Measurements from ENCODE around the gene RPS27L. TPM values are rescaled to one million over a fixed set of nuclear protein-coding genes. Genes with fewer than 3 reads are reported as not detected.

Gene RPS27L
- total RNA-seq, 1 experiment from 2014 or later, result 135 TPM

DNA sequence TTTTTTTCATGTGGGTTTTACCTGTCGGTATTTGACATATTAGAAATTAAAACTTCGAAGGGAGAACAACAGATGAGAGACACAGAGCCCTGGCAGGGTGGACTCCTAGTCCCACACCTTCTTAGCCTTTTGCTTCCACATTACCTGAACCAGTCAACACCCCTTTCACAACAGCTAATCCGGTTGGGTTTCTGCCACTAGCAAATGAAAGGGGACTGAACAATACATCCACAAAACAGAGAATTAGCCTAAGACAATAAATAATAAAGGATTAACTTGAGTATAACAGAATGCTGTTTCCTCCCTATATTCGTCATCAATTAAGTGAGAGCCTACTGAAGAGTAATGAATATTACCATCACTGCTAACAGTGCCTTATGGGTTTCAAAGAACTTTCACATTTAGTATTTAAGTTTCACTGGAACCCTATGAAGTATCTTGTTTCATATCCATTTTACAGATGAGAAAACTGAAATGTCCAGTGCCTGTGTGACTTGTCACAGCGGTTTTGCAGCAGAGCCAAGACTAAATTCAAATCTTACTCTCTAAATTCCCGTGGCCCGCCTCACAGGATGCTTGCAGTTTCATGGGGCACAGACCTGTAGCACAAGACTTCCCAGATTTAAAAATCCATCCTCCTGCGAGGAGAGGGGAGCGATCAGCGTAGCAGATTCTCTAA is 31.1 kb upstream of the RPS27L start:
- no peak for DNase-seq (ENCODE audit: low spot score)

DNA sequence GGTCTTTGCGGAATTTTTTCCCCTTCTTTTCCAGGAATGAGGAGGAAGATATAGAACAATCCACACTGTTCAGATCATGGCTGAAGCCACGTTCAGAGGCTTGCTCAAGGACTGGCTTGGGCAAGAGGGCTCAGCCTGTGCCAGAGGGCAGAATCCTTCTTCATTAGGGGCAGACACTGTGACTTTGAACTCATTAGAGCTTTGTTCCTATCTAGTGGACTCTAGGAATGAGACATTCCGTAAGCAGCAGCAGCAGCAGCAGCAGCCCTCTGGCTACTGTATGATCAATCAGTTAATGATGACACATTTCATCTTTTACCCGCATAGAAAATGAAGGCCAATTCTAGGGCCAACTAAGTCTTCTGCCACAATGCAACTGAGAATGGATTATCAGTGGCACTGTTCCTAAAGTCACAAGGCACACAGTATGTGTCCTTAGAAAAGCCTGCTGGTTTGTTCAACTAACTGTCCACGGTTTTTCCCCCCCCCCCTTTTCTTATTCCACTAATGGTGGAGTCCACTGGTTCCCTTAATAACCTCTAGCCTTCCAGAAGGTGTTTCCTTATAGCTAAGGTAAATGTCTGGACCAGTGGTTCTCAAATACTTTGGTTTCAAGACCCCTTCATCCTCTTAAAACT is 30.4 kb upstream of the RPS27L start:
- no peak for DNase-seq (ENCODE audit: low spot score)

DNA sequence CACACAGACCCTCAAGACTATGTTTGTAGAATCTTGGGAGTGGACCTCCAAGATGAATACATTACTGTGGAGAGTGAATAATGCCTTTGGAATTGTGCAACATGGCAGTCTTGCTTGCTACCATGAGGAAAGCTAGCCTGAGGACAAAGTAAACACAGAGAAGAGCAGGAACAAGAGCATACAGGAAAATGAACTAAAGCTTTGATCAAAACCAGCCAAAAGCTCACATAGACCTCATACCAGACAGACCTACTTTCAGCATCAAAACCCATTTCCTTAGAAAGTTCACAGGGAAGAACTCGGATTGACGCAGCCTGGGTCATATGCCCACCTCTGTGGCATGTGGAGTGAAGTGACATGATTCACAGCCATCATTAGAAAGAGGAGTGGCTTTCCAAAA is 28.8 kb upstream of the RPS27L start:
- DNase-seq (ENCODE audit: low spot score), result no peak

DNA sequence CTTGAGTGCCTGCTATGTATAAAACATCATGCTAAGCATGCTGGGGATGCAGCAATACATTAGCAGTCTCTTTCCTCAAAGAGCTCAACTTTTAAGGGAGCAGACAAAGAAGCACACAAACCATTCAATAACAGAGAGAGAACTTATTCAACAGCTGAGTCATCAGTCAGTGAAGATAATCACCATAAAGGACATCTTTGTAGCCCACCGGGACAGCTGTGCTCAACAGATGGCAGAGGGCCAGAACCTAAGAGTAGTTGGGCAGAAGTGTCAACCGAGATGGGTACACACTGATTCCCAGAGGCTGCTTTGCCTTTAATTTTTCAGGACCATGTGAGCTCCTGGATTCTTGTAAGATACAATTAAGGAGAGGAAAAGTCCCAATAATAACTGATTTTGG is 27.9 kb upstream of the RPS27L start:
- no peak for DNase-seq (ENCODE audit: low spot score)

DNA sequence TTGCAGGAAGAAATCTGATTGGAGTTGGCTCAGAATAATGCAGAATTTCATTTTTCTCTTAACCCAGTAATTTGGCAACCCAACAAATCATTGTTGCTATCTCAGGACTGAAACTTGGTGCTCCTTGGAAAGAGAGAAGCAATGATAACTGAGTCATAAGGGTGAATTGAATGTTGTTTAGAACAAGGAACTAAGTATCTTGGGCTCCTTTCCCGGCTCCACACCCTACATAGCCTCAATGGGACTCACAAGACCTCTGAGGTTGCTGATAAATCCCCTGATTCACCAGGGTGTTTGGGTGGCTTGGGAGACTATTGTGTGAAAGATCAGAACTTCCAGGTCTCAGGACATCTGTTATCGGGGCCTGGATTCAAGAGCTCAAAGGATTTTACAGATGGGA is 24.4 kb upstream of the RPS27L start:
- DNase-seq (ENCODE audit: low spot score), result no peak

DNA sequence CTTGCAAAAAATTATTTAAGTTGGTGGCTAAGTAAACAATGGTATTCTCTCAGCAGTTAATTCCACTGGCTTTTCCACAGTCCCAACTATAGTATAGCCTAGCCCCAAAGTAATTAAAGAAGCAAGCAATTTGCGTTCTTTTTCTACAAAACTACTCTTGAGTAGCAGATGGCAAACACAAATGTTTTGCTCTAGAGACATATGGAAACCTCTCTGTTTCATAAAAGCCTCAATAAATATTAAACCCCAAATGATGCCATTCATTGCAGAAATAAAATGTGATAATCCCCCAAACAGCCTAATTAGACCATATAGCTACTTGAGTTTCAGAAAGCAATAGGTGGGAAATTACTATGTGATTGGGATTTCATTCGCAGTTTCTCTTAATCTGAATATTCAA is 23.5 kb upstream of the RPS27L start:
- no peak for DNase-seq (ENCODE audit: low spot score)

DNA sequence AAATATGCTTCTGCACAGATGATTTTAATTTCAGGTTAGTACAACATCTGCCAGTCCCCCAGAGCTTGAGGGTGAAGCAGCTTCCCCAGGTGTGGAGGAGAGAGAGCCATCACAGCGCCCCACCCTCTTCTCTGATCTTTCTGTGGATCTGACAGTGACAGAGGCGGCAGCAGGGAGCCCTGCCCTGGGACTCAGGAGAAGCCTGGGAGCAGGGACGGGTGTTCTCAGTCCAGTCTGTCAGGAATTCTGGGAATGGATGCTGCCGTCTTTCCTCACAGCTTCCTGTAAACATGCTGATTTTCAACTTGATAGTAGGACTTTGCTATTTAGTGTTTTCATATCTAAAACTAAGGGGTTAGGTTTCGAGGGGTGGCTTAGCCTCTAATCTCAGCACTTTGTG is 20.8 kb upstream of the RPS27L start:
- no peak for DNase-seq (ENCODE audit: low spot score)

DNA sequence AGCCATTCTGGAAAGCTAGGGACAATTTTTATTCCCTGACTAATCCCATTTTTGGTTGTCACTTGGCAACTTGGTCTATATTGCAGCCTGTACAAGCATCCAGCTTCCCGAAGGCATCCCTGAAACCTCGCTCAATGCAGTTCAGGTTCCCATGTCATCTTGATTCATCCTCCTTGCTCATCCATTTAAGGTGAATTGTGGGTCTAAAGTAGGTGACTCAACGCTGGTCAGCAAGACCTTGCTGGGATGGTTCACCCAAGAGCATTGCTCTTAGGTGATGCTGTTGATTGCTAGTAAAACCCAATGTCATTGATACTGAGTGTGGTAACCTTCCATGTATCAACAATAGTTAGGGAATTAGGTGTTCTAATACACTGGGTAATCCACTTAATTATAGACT is 19.0 kb upstream of the RPS27L start:
- DNase-seq (ENCODE audit: low spot score), result peak; percentile 44

DNA sequence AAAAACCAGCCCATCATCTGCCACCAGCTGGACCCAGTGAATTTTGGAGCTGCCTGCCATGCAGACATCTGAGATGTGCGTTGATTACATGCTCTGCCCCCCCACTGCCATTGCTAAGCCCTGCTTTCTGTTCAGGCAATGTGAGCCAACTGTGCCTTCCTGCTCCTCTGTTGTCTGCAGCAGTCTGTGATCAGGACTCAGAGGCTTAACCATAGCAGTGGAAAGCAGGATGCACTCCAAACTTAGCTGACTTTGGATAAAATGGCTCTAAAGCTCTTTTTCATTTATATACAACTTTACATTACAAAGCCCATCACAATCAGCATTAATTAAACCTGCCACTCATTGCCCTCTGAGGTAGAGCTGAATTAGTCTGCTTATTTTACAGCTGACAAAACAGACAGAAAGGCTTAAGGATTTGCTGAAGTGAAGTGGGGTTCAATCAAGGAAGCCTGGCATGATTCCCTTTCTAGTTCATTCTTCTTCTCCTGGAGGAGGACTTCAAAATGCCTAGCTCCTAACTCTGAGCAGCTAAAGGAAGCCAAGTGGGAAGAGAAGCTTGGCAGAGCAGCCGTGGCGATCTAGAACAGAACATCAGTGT is 15.7 kb upstream of the RPS27L start:
- DNase-seq (ENCODE audit: low spot score), result no peak

DNA sequence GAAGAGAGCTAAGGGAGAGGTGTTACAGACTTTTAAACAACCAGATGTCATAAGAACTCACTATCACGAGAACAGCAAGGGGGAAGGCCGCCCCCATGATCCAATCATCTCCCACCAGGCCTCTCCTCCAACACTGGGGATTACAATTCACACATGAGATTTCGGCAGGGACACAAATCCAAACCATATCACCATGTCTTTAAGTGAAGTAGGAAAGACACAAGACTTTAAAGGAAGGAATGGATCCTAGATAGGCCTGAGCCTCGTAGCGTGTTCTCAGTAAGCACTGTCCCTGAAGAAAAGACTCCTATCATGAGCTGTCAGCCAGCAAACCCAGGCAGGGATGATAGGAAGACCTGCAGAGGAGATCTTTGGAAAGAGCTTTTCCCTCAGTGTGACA is 15.1 kb upstream of the RPS27L start:
- DNase-seq (ENCODE audit: low spot score), result no peak

DNA sequence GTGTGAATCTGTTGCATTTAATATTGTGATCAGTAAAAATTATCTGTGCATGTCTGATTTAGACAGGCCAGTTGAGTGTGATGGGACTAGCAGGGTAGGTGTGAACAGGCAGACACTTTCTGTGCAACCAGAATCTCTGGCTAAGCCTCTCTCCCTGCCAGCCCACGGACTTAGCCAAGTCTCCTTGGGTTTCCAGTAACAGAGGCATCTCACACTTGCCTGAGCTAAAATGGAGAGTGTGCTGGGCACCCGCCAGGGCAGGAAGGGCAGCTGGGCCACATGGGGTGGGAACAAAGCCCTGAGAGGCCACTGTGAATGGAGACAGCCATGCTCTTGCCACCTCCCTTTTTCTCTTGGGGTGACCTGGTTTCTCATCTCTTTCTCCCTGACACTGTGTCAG is 12.5 kb upstream of the RPS27L start:
- no peak for DNase-seq (ENCODE audit: low spot score)

DNA sequence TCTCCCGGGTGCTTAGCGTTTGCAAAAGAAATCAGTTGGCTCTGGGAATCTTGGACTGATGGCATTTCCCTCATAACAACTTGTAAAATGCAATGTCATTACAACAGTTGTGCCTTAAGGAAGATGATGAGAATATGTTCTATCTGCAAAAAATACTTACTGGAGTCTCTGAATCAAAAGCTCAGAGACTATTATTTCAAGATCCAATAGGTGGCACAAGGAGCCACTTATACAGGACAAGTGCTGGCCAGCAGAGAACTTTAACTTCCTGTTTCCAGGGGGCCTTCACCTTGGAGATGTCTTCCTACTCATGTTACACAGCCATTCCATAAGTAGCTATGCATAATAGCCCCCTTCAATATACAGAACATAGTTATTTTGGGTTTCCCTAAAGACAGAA is 8.9 kb upstream of the RPS27L start:
- DNase-seq (ENCODE audit: low spot score), result no peak

DNA sequence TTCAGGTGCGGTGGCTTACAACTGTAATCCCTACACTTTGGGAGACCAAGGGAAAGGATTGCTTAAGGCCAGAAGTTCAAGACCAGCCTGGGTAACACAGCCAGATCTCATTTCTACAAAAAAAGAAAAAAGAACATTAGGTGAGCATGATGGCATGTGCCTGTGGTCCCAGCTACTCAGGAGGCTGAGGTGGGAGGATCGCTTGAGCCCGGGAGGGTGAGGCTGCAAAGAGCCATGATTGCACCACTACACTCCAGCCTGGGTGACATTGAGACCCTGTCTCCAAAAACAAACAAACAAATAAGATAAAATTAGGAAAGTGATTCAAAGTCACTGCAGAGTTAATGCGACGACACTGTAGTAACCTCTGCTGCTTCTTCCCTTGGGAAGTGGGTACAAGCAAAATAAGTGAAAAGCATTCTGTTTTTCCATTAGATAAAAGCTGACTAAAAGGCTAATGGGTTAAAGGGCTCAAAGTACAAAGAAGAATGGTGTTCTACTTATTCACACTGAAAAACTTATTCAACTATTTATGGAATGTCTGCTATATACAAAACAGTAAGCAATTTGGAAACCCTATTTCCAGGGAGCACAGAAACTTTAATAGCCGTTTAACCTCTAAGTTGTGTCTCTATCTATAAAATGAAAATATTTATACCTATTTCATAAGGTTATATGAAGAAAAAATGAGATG is 8.0 kb upstream of the RPS27L start:
- DNase-seq (ENCODE audit: low spot score), result no peak

DNA sequence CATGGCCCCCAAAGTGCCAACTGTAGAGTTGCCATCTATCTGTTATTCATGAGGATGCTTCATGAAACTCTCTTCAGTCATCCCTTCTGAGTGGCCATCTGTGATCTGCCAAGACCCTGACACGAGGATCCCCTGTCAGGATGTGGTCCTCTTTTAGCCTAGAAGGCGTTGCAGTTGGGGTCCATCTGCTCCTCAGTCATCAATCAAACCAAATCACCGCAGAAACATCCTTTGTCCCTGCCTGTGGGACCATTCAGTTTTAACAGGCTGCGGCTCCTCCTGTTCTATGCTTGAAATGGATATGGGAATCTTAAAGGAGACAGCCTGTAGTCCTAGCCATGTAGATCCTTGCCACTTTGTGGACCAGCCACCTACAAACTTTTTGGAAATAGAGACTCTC is 5.9 kb upstream of the RPS27L start:
- DNase-seq (ENCODE audit: low spot score), result no peak

DNA sequence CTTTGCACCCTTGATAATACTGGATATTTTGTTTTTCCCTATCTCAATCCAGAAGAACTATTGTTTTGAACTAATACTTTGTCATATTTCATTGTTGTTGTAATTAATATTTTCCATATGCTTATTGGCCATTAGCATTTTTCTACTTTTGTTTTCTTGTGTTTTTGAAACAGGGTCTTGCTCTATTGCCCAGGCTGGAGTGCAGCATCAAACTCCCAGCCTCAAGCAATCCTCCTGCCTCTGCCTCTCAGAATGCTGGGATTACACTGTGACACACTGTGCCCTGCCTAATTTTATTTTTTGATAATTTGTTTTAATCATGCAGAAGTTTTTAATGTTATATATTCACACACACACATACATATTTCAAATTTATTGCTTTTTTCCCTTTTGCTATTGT is 3.4 kb upstream of the RPS27L start:
- no peak for DNase-seq (ENCODE audit: low spot score)

DNA sequence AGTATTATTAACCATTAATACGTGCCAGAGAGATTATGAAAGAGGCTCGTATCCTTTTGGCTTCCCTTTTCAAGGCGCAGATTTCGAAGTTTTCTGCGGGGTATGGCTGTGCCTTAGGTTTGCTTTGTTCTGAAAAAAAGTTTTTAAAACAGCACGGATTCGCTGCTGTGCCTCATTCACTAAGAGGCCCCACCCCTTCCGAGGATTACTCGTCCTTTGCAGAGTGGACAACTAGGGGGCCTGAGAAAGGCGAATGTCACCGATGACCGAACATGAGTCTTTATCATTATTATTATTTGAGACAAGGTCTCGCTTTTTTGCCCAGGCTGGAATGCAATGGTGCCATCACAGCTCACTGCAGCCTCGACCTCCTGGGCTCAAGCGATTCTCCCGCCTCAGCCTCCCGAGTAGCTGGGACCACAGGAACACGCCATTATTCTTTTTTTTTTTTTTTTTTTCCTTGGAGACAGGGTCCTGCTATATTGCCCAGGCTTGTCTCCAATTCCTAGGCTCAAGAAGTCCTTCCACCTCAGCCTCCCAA is 684 bp upstream of the RPS27L start:
- DNase-seq (ENCODE audit: low spot score), result peak; percentile 60

DNA sequence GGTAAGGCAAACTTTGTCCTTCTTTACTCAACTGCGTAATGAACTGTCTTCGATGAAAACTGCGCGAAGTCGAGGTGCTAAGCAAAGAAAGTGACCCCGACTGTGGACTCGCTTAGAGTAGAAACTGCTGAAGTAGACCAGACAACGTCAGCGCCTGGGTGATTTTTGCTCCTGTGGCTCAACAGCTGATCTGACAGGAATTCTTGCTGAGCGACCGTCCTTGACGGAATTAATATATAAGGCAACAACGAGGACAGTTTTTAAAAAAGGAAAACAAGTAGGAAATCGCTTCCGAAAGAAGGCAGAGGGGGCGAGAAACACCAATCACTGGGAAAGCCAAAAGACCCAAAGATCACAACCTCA is 541 bp downstream of the RPS27L start:
- DNase-seq (ENCODE audit: low spot score), result peak; percentile 49

DNA sequence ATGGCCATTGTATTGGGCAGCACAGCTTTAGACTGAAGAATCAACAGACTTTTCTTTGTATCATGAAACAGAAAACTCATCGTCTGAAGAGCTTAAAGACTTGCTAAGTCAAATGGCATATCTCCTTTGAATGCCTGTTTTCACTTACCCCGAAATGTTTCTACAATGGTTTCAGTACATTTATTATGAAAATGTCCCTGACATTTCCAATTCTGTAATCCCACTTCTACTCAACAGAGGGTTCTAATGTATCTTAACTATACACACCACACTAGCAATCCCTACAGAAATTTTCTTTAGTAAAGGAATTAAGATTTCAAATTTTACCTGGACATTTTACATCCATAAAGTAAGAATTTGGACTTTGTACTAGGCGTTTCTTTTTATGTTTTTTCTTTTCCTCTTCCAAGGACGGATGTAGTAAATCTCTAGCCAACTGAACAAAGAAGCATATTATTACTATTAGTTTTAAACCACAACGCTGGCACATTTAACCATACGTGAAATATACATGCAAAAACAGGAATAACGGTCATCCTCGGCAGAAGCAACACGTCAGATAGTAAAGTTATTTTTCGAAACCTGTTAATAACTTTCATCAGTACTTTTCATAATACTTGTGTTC is 1.1 kb downstream of the RPS27L start:
- DNase-seq (ENCODE audit: low spot score), result peak; percentile 14

DNA sequence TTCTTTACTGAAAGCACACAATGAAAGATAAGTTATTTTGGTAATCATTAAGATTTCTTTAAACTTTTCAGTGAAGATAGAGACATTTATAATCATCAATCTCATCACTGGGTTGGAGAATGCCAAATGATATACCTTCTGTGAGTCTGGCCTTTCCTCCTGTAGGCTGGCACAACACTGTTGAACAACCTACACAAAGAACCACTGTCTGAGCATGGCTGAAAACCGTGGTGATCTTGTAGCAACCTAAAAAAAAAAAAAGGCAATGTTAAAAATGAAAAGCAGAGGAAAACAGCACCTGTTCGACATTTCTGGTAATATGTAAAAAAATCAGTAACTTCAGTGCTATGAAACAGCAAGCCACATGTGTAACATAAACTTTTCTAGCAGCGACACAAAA is 1.8 kb downstream of the RPS27L start:
- DNase-seq (ENCODE audit: low spot score), result no peak

DNA sequence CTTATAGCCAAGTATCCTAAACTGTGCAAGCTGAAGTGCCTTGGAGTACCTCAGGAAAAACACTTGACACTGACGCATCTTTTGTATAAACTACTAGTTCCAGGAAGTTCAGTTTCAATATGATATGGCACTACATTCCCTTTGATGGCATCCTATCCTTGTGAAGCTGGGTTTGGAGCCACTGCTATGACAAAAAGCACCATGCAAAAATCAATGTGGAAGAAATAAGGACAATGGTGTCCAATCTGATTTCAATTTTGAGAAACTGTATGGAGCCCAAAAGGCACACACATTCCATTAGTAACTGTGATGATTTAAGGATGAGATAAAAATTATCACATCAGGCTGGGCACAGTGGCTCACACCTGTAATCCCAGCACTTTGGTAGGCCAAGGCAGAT is 5.6 kb downstream of the RPS27L start:
- DNase-seq (ENCODE audit: low spot score), result no peak

DNA sequence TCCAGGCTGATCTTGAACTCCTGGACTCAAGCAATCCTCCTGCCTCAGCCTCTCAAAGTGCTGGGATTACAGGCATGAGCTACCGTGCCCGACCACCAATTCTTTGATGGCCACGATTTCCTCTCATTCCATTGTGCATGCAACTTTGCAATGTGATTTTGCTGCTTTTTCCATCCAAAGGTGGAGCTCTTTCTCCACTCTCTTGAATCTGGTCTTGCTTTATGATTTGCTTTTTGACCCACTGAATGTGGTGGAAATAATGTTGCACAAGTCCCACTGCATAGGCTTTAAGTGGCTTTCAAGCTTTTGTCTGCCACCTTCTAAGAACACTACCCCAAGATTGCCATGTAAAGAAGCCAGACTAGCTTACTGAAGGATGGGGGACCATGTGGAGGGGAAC is 10.6 kb downstream of the RPS27L start:
- DNase-seq (ENCODE audit: low spot score), result no peak

DNA sequence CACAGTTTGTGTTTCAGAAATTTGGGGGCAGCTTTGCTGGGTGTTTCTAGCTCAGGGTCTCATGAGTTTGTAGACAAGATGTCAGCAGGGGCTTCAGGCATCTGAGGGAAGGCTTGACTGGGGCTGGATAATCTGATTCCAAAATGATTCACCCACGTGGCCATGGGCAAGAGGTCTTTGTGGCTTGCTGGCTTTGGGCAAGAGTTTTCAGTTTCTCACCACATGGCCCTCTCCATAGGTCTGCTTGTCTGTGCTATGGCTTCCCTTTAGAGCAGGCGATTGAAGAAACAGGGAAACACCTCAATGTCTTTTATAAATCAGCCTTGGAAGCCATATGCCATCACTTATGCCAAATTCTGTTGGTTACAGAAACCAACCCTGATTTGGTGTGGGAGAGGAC is 11.9 kb downstream of the RPS27L start:
- DNase-seq (ENCODE audit: low spot score), result no peak
